ENCODE data around the gene BSN.

BSN gene

DNA sequence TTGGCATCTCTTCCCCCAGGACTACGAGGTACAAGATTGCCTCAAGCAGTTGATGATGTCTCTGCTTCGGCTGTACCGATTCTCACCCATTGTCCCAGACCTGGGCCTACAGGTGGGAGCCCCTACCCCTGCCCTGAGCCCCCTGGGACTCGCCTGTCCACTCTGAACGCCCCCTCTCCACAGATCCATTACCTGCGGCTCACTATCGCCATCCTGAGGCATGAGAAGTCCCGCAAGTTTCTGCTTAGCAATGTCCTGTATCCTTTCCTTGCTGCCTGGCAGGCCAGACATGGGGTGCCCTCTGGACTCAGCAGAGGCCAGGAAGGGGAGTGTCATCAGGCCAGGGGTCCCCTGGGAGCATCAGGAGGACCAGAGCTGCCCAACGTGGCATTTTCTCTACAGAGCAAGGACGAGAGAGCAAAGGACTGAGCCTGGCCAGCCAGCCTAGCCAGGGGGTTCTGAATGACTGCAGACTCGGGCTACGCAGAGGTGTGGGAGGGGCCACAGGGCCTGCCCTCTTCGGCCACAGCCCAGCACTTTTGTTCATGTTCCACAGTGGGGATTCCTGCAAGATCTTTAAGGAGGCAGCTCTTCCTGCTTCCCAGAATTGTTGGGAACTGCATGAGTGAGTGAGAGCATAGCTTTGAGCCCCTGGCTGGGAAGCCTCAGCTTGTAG, 146.3 kb downstream of the BSN start:
- Histone ChIP-seq H3K4me1 (ENCODE audit: control insufficient read depth, insufficient read depth, low read length) (peaks cover 6% of the 10 kb centered on the region), H3K36me3 (ENCODE audit: control insufficient read depth, insufficient read depth, low read length) (peaks cover 8% of the 10 kb centered on the region), H3K27me3 (ENCODE audit: control insufficient read depth, insufficient read depth, low read length, poor library complexity, severe bottlenecking) (no peaks in the 10 kb centered on the region), H3K9me3 (ENCODE audit: control insufficient read depth, low read length) (no peaks in the 10 kb centered on the region), H3K4me3 (ENCODE audit: insufficient read depth, low read depth, low read length) (no peak overlapping the region), H3K27ac (ENCODE audit: insufficient read depth, low read depth, low read length, poor library complexity, severe bottlenecking) (no peak overlapping the region)
- WGBS, 2 experiments, result 80 to 85% methylated on average over 13 of the region's 13 CpGs

- Histone ChIP-seq H3K4me1 (ENCODE audit: control insufficient read depth, insufficient read depth, low read length) (peaks cover 6% of the 10 kb centered on the region), H3K27ac (ENCODE audit: insufficient read depth, low read depth, low read length, poor library complexity, severe bottlenecking) (no peak overlapping the region), H3K27me3 (ENCODE audit: control insufficient read depth, insufficient read depth, low read length, poor library complexity, severe bottlenecking) (no peaks in the 10 kb centered on the region), H3K9me3 (ENCODE audit: control insufficient read depth, low read length) (no peaks in the 10 kb centered on the region), H3K36me3 (ENCODE audit: control insufficient read depth, insufficient read depth, low read length) (peaks cover 8% of the 10 kb centered on the region), H3K4me3 (ENCODE audit: insufficient read depth, low read depth, low read length) (no peak overlapping the region)
- 80 to 82% methylated on average over 21 of the region's 21 CpGs for WGBS, 2 experiments
Measured at GRCh38 chr3:49701388-49702077, 147.3 kb downstream of the BSN start.

DNA sequence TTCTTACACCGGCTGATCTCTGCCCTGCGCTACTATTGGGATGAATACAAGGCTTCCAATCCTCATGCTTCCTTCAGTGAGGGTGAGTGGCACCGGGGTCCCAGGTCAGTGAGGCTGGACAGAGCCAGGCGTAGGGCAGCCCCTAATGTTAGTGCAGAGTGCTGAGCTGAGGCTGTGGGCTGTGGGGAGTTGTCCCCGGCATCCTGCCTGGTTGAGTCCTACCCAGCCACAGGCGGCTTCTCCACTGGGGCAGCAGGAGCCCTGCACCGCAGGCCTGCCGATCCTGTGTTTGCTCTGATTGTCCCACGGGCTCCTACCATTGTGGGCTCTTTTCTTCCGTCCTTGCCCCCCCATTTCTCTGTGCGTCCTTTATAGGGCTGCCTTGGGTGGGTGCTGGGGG, 148.4 kb downstream of the BSN start:
- no peaks in the 10 kb centered on the region for H3K27me3 ChIP-seq (ENCODE audit: control insufficient read depth, insufficient read depth, low read length, poor library complexity, severe bottlenecking)
- H3K36me3 ChIP-seq (ENCODE audit: control insufficient read depth, insufficient read depth, low read length), result peaks cover 8% of the 10 kb centered on the region
- H3K4me1 ChIP-seq (ENCODE audit: control insufficient read depth, insufficient read depth, low read length), result peaks cover 6% of the 10 kb centered on the region
- no peak overlapping the region for H3K4me3 ChIP-seq (ENCODE audit: insufficient read depth, low read depth, low read length)
- H3K27ac ChIP-seq (ENCODE audit: insufficient read depth, low read depth, low read length, poor library complexity, severe bottlenecking), result no peak overlapping the region
- no peaks in the 10 kb centered on the region for H3K9me3 ChIP-seq (ENCODE audit: control insufficient read depth, low read length)
- 94 to 95% methylated on average over 11 of the region's 11 CpGs for WGBS, 2 experiments

GRCh38 chr3:49703443-49703927, 149.2 kb downstream of the BSN start:
- Histone ChIP-seq H3K4me1 (ENCODE audit: control insufficient read depth, insufficient read depth, low read length) (peaks cover 6% of the 10 kb centered on the region), H3K9me3 (ENCODE audit: control insufficient read depth, low read length) (no peaks in the 10 kb centered on the region), H3K36me3 (ENCODE audit: control insufficient read depth, insufficient read depth, low read length) (peaks cover 8% of the 10 kb centered on the region), H3K27me3 (ENCODE audit: control insufficient read depth, insufficient read depth, low read length, poor library complexity, severe bottlenecking) (no peaks in the 10 kb centered on the region), H3K4me3 (ENCODE audit: insufficient read depth, low read depth, low read length) (no peak overlapping the region), H3K27ac (ENCODE audit: insufficient read depth, low read depth, low read length, poor library complexity, severe bottlenecking) (no peak overlapping the region)
- WGBS, 2 experiments, result 82% methylated on average over 14 of the region's 14 CpGs

DNA sequence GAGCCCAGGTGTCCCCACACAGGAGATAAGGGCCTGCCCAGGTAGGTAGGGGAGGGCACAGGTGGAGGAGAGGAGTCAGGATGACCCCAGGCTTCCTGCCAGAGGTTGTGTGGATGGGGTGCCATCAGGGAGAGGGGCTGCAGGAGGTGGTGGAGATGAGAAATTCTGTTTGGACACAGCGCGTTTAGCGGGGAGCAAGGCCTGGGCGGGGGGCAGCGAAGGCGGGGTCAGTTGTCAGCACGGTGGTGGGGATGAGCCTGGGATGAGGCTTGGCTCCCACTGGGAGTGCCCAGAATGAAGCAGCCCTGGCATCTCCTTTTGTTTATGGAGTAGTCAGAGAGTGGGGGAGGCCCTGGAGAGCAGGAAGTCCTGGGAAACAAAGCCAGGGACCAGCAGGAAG, 149.7 kb downstream of the BSN start:
- H3K36me3 ChIP-seq (ENCODE audit: control insufficient read depth, insufficient read depth, low read length), result peaks cover 8% of the 10 kb centered on the region
- H3K4me3 ChIP-seq (ENCODE audit: insufficient read depth, low read depth, low read length), result no peak overlapping the region
- peaks cover 6% of the 10 kb centered on the region for H3K4me1 ChIP-seq (ENCODE audit: control insufficient read depth, insufficient read depth, low read length)
- 91 to 93% methylated on average over 7 of the region's 7 CpGs for WGBS, 2 experiments
- H3K27me3 ChIP-seq (ENCODE audit: control insufficient read depth, insufficient read depth, low read length, poor library complexity, severe bottlenecking), result no peaks in the 10 kb centered on the region
- no peak overlapping the region for H3K27ac ChIP-seq (ENCODE audit: insufficient read depth, low read depth, low read length, poor library complexity, severe bottlenecking)
- H3K9me3 ChIP-seq (ENCODE audit: control insufficient read depth, low read length), result no peaks in the 10 kb centered on the region

GRCh38 chr3:49704629-49705028, 150.4 kb downstream of the BSN start:
- Histone ChIP-seq H3K36me3 (ENCODE audit: control insufficient read depth, insufficient read depth, low read length) (peaks cover 8% of the 10 kb centered on the region), H3K9me3 (ENCODE audit: control insufficient read depth, low read length) (no peaks in the 10 kb centered on the region), H3K27ac (ENCODE audit: insufficient read depth, low read depth, low read length, poor library complexity, severe bottlenecking) (no peak overlapping the region), H3K4me1 (ENCODE audit: control insufficient read depth, insufficient read depth, low read length) (peaks cover 6% of the 10 kb centered on the region), H3K4me3 (ENCODE audit: insufficient read depth, low read depth, low read length) (no peak overlapping the region), H3K27me3 (ENCODE audit: control insufficient read depth, insufficient read depth, low read length, poor library complexity, severe bottlenecking) (no peaks in the 10 kb centered on the region)
- 93 to 96% methylated on average over 8 of the region's 8 CpGs for WGBS, 2 experiments

DNA sequence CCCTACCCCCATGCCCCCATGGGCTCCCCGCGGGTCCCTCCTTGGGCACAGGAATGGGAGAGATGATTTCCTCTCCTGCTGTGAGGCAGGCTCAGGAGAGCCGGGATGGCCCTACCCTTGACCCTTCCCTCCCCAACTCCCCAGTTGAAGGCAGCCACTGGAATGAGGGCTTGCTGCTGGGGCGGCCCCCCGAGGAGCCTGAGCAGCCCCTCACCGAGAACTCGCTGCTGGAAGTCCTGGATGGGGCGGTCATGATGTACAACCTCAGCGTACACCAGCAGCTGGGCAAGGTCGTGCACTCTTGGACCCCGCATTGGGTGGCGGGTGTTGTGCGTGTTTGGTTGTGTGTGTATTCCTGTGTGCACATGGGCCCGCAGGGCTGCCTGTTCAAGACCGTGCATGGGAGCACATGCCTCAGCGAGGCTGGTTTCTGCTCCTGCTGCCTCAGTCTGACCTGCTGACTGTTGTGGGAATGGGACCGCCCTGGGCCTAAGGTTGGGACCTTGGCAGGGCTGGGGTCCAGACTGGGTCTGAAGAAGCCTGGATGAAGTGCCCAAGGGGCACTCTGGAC, 151.2 kb downstream of the BSN start:
- Histone ChIP-seq H3K27me3 (ENCODE audit: control insufficient read depth, insufficient read depth, low read length, poor library complexity, severe bottlenecking) (no peaks in the 10 kb centered on the region), H3K4me3 (ENCODE audit: insufficient read depth, low read depth, low read length) (no peak overlapping the region), H3K36me3 (ENCODE audit: control insufficient read depth, insufficient read depth, low read length) (peaks cover 8% of the 10 kb centered on the region), H3K9me3 (ENCODE audit: control insufficient read depth, low read length) (no peaks in the 10 kb centered on the region), H3K27ac (ENCODE audit: insufficient read depth, low read depth, low read length, poor library complexity, severe bottlenecking) (no peak overlapping the region), H3K4me1 (ENCODE audit: control insufficient read depth, insufficient read depth, low read length) (peaks cover 6% of the 10 kb centered on the region)
- WGBS, 2 experiments, result 93 to 94% methylated on average over 17 of the region's 17 CpGs

GRCh38 chr3:49706456-49707112, 152.3 kb downstream of the BSN start:
- WGBS, 2 experiments, result 93% methylated on average over 9 of the region's 9 CpGs
- H3K4me3 ChIP-seq (ENCODE audit: insufficient read depth, low read depth, low read length), result no peak overlapping the region
- H3K9me3 ChIP-seq (ENCODE audit: control insufficient read depth, low read length), result no peaks in the 10 kb centered on the region
- peaks cover 8% of the 10 kb centered on the region for H3K36me3 ChIP-seq (ENCODE audit: control insufficient read depth, insufficient read depth, low read length)
- H3K27me3 ChIP-seq (ENCODE audit: control insufficient read depth, insufficient read depth, low read length, poor library complexity, severe bottlenecking), result no peaks in the 10 kb centered on the region
- no peak overlapping the region for H3K27ac ChIP-seq (ENCODE audit: insufficient read depth, low read depth, low read length, poor library complexity, severe bottlenecking)
- no peaks in the 10 kb centered on the region for H3K4me1 ChIP-seq (ENCODE audit: control insufficient read depth, insufficient read depth, low read length)

- Histone ChIP-seq H3K4me1 (ENCODE audit: control insufficient read depth, insufficient read depth, low read length) (no peaks in the 10 kb centered on the region), H3K27me3 (ENCODE audit: control insufficient read depth, insufficient read depth, low read length, poor library complexity, severe bottlenecking) (no peaks in the 10 kb centered on the region), H3K27ac (ENCODE audit: insufficient read depth, low read depth, low read length, poor library complexity, severe bottlenecking) (no peak overlapping the region), H3K36me3 (ENCODE audit: control insufficient read depth, insufficient read depth, low read length) (peaks cover 8% of the 10 kb centered on the region), H3K9me3 (ENCODE audit: control insufficient read depth, low read length) (no peaks in the 10 kb centered on the region), H3K4me3 (ENCODE audit: insufficient read depth, low read depth, low read length) (no peak overlapping the region)
- 89 to 94% methylated on average over 4 of the region's 4 CpGs for WGBS, 2 experiments
Measured at GRCh38 chr3:49707113-49707480, 152.8 kb downstream of the BSN start.

- Histone ChIP-seq H3K36me3 (ENCODE audit: control insufficient read depth, insufficient read depth, low read length) (no peaks in the 10 kb centered on the region), H3K4me1 (ENCODE audit: control insufficient read depth, insufficient read depth, low read length) (no peaks in the 10 kb centered on the region), H3K27me3 (ENCODE audit: control insufficient read depth, insufficient read depth, low read length, poor library complexity, severe bottlenecking) (no peaks in the 10 kb centered on the region), H3K27ac (ENCODE audit: insufficient read depth, low read depth, low read length, poor library complexity, severe bottlenecking) (no peak overlapping the region), H3K9me3 (ENCODE audit: control insufficient read depth, low read length) (no peaks in the 10 kb centered on the region), H3K4me3 (ENCODE audit: insufficient read depth, low read depth, low read length) (no peak overlapping the region)
- 96% methylated on average over 7 to 8 of the region's 8 CpGs for WGBS, 2 experiments
Measured at GRCh38 chr3:49709852-49710251, 155.6 kb downstream of the BSN start.

All from ectodermal cell (in vitro differentiated cells).